ENCODE data around the gene ITM2C.

The ITM2C gene

GRCh38 chr2:230873661-230874401 lies 9.1 kb downstream of the ITM2C start:
- TF ChIP-seq REST (IDR thresholded peaks at IDR 0.05; ENCODE audit: insufficient replicate concordance, low read depth) (no peak), POLR2AphosphoS5 (IDR thresholded peaks at IDR 0.05; ENCODE audit: low read depth) (no peak), GABPA (IDR thresholded peaks at IDR 0.05; ENCODE audit: low read depth) (no peak), SPI1 (IDR thresholded peaks at IDR 0.05; ENCODE audit: borderline replicate concordance, low read depth) (no peak), CTCF (IDR thresholded peaks at IDR 0.05; ENCODE audit: insufficient read depth, low read length) (no peak)
- DNase-seq (ENCODE audit: low read depth in 1 of 2, low spot score in 1 of 2), result no peak
- no peak overlapping the region for H3K27ac ChIP-seq (replicated peaks)
- no peaks in the 10 kb centered on the region for H3K27me3 ChIP-seq (ENCODE audit: insufficient read depth, poor library complexity, severe bottlenecking)
- H3K4me3 ChIP-seq (replicated peaks; ENCODE audit: insufficient read depth, low read length), result no peak overlapping the region

GRCh38 chr2:230874456-230874855 lies 9.7 kb downstream of the ITM2C start:
- no peak for DNase-seq (ENCODE audit: low read depth in 1 of 2, low spot score in 1 of 2)
- H3K4me3 ChIP-seq (replicated peaks; ENCODE audit: insufficient read depth, low read length), result no peak overlapping the region
- TF ChIP-seq GABPA (IDR thresholded peaks at IDR 0.05; ENCODE audit: low read depth), result no peak
- TF ChIP-seq SPI1 (IDR thresholded peaks at IDR 0.05; ENCODE audit: borderline replicate concordance, low read depth), result no peak
- no peak for TF ChIP-seq REST (IDR thresholded peaks at IDR 0.05; ENCODE audit: insufficient replicate concordance, low read depth)
- TF ChIP-seq CTCF (IDR thresholded peaks at IDR 0.05; ENCODE audit: insufficient read depth, low read length), result no peak
- no peak for TF ChIP-seq POLR2AphosphoS5 (IDR thresholded peaks at IDR 0.05; ENCODE audit: low read depth)
- H3K27ac ChIP-seq (replicated peaks), result no peak overlapping the region
- H3K27me3 ChIP-seq (ENCODE audit: insufficient read depth, poor library complexity, severe bottlenecking), result no peaks in the 10 kb centered on the region

- TF ChIP-seq GABPA (IDR thresholded peaks at IDR 0.05; ENCODE audit: low read depth) (no peak), REST (IDR thresholded peaks at IDR 0.05; ENCODE audit: insufficient replicate concordance, low read depth) (no peak)
- Histone ChIP-seq H3K4me3 (replicated peaks; ENCODE audit: insufficient read depth, low read length) (no peak overlapping the region), H3K27ac (replicated peaks) (no peak overlapping the region)
These were observed 10.1 kb downstream of the ITM2C start for GRCh38 chr2:230874876-230875275.

More at GRCh38 chr2:230874876-230875275, 10.1 kb downstream of the ITM2C start:
- no peaks in the 10 kb centered on the region for H3K27me3 ChIP-seq (ENCODE audit: insufficient read depth, poor library complexity, severe bottlenecking)
- DNase-seq (ENCODE audit: low read depth in 1 of 2, low spot score in 1 of 2), result no peak
